Activated T-helper 2 cell treated with anti-CD3 and anti-CD28 coated beads, Interferon-gamma antibody, Interleukin-2, Interleukin-4, amounts not matched to agents 10 μg/mL and 5 μg/mL and 100 μg/mL, durations not matched to agents 14 hours and 24 hours and 36 hours (primary cell): ENCODE results near the gene MCTP1. TPM values are rescaled to one million over a fixed set of nuclear protein-coding genes. Genes with fewer than 3 reads are reported as not detected.

Experiments
- DNase-seq: peaks from one replicate; pipeline ENCODE4 v3.0.0; 2021; ENCODE audit warnings: low spot score
- H3K27ac Mint-ChIP-seq: one replicate; pipeline ENCODE4 v1.8.0; 2021; ENCODE audit warnings: mixed read lengths
- H3K27me3 Mint-ChIP-seq: one replicate; pipeline ENCODE4 v1.8.0; 2021; ENCODE audit warnings: low read depth, mixed read lengths
- H3K36me3 Mint-ChIP-seq: one replicate; pipeline ENCODE4 v1.8.0; 2021; ENCODE audit warnings: low read depth, mixed read lengths
- H3K4me1 Mint-ChIP-seq: one replicate; pipeline ENCODE4 v1.8.0; 2021; ENCODE audit warnings: low read depth, mixed read lengths
- H3K4me3 Mint-ChIP-seq: one replicate; pipeline ENCODE4 v1.8.0; 2021; ENCODE audit warnings: low read depth, mild to moderate bottlenecking, moderate library complexity, mixed read lengths
- H3K9me3 Mint-ChIP-seq: one replicate; pipeline ENCODE4 v1.8.0; 2021; ENCODE audit warnings: mixed read lengths
- intact Hi-C: fragments of 100-400 bp; cut with micrococcal nuclease; formaldehyde crosslinking; loops from one replicate; pipeline ENCODE4 v1.15.1; 2023
- total RNA-seq: library from RNA; stranded (reverse); gene quantifications from 2 replicates; pipeline ENCODE4 v1.2.3, GENCODE V29; 2022

MCTP1 gene
- total RNA-seq, 1 donor from 2014 or later: not detected

GRCh38 chr5:95124731-95125130 is 160.2 kb downstream of the MCTP1 start:
- no peak for DNase-seq
- no peaks in the 10 kb centered on the region for H3K4me1 Mint-ChIP-seq

GRCh38 chr5:95124101-95124500 is 160.8 kb downstream of the MCTP1 start:
- Mint-ChIP-seq H3K4me3 (no peak overlapping the region), H3K4me1 (no peaks in the 10 kb centered on the region), H3K27me3 (no peaks in the 10 kb centered on the region), H3K27ac (no peak overlapping the region), H3K36me3 (no peaks in the 10 kb centered on the region), H3K9me3 (no peaks in the 10 kb centered on the region)
- no peak for DNase-seq
- intact Hi-C loops: no loop called here

More at GRCh38 chr5:95124731-95125130, 160.2 kb downstream of the MCTP1 start:
- no peak overlapping the region for H3K4me3 Mint-ChIP-seq
- intact Hi-C loops: no loop called here
- H3K9me3 Mint-ChIP-seq: no peaks in the 10 kb centered on the region
- H3K27ac Mint-ChIP-seq: no peak overlapping the region
- no peaks in the 10 kb centered on the region for H3K27me3 Mint-ChIP-seq
- no peaks in the 10 kb centered on the region for H3K36me3 Mint-ChIP-seq

GRCh38 chr5:95114902-95115301 is 170.0 kb downstream of the MCTP1 start:
- intact Hi-C loops: no loop called here
- H3K36me3 Mint-ChIP-seq: no peaks in the 10 kb centered on the region
- H3K27ac Mint-ChIP-seq: no peak overlapping the region

GRCh38 chr5:95114305-95114704 is 170.6 kb downstream of the MCTP1 start:
- no peaks in the 10 kb centered on the region for H3K27me3 Mint-ChIP-seq
- H3K36me3 Mint-ChIP-seq: no peaks in the 10 kb centered on the region
- no peak overlapping the region for H3K27ac Mint-ChIP-seq
- DNase-seq: no peak
- H3K4me3 Mint-ChIP-seq: no peak overlapping the region
- no peaks in the 10 kb centered on the region for H3K9me3 Mint-ChIP-seq
- H3K4me1 Mint-ChIP-seq: no peaks in the 10 kb centered on the region
- intact Hi-C loops: no loop called here

More at GRCh38 chr5:95114902-95115301, 170.0 kb downstream of the MCTP1 start:
- no peak for DNase-seq
- H3K4me1 Mint-ChIP-seq: no peaks in the 10 kb centered on the region
- no peak overlapping the region for H3K4me3 Mint-ChIP-seq
- H3K27me3 Mint-ChIP-seq: no peaks in the 10 kb centered on the region
- no peaks in the 10 kb centered on the region for H3K9me3 Mint-ChIP-seq

- Mint-ChIP-seq H3K27me3 (no peaks in the 10 kb centered on the region), H3K9me3 (no peaks in the 10 kb centered on the region), H3K36me3 (no peaks in the 10 kb centered on the region), H3K27ac (no peak overlapping the region), H3K4me1 (no peaks in the 10 kb centered on the region), H3K4me3 (no peak overlapping the region)
- intact Hi-C loops: no loop called here
- no peak for DNase-seq
Observed at GRCh38 chr5:95113489-95113888, 171.4 kb downstream of the MCTP1 start.

GRCh38 chr5:95111141-95111540 is 173.8 kb downstream of the MCTP1 start:
- no peak for DNase-seq
- no peak overlapping the region for H3K27ac Mint-ChIP-seq
- no peak overlapping the region for H3K4me3 Mint-ChIP-seq
- H3K27me3 Mint-ChIP-seq: no peaks in the 10 kb centered on the region
- intact Hi-C loops: no loop called here
- no peaks in the 10 kb centered on the region for H3K36me3 Mint-ChIP-seq
- H3K9me3 Mint-ChIP-seq: no peaks in the 10 kb centered on the region
- no peaks in the 10 kb centered on the region for H3K4me1 Mint-ChIP-seq

GRCh38 chr5:95110118-95110517 is 174.8 kb downstream of the MCTP1 start:
- Mint-ChIP-seq H3K27me3 (no peaks in the 10 kb centered on the region), H3K4me1 (no peaks in the 10 kb centered on the region), H3K27ac (no peak overlapping the region), H3K36me3 (no peaks in the 10 kb centered on the region), H3K4me3 (no peak overlapping the region), H3K9me3 (no peaks in the 10 kb centered on the region)
- no peak for DNase-seq
- intact Hi-C loops: no loop called here

- H3K27me3 Mint-ChIP-seq: no peaks in the 10 kb centered on the region
- H3K4me1 Mint-ChIP-seq: no peaks in the 10 kb centered on the region
- H3K27ac Mint-ChIP-seq: no peak overlapping the region
- H3K9me3 Mint-ChIP-seq: no peaks in the 10 kb centered on the region
- no peak for DNase-seq
- no peaks in the 10 kb centered on the region for H3K36me3 Mint-ChIP-seq
- no peak overlapping the region for H3K4me3 Mint-ChIP-seq
- intact Hi-C loops: no loop called here
Observed at GRCh38 chr5:95107138-95107537, 177.8 kb downstream of the MCTP1 start.

GRCh38 chr5:95105638-95106037 is 179.3 kb downstream of the MCTP1 start:
- H3K27me3 Mint-ChIP-seq: no peaks in the 10 kb centered on the region
- intact Hi-C loops: no loop called here
- no peak for DNase-seq
- H3K27ac Mint-ChIP-seq: no peak overlapping the region
- H3K36me3 Mint-ChIP-seq: no peaks in the 10 kb centered on the region
- no peaks in the 10 kb centered on the region for H3K4me1 Mint-ChIP-seq
- no peaks in the 10 kb centered on the region for H3K9me3 Mint-ChIP-seq
- H3K4me3 Mint-ChIP-seq: no peak overlapping the region

- no peaks in the 10 kb centered on the region for H3K9me3 Mint-ChIP-seq
- H3K36me3 Mint-ChIP-seq: no peaks in the 10 kb centered on the region
- no peak overlapping the region for H3K4me3 Mint-ChIP-seq
- H3K4me1 Mint-ChIP-seq: no peaks in the 10 kb centered on the region
- intact Hi-C loops: no loop called here
- DNase-seq: no peak
- H3K27me3 Mint-ChIP-seq: no peaks in the 10 kb centered on the region
- no peak overlapping the region for H3K27ac Mint-ChIP-seq
Observed at GRCh38 chr5:95102687-95103086, 182.2 kb downstream of the MCTP1 start.

- no peak for DNase-seq
- no peak overlapping the region for H3K4me3 Mint-ChIP-seq
- H3K27ac Mint-ChIP-seq: no peak overlapping the region
- H3K36me3 Mint-ChIP-seq: no peaks in the 10 kb centered on the region
- H3K9me3 Mint-ChIP-seq: no peaks in the 10 kb centered on the region
- intact Hi-C loops: no loop called here
- no peaks in the 10 kb centered on the region for H3K27me3 Mint-ChIP-seq
- H3K4me1 Mint-ChIP-seq: no peaks in the 10 kb centered on the region
Observed at GRCh38 chr5:95102080-95102479, 182.8 kb downstream of the MCTP1 start.

GRCh38 chr5:95100551-95100950 is 184.3 kb downstream of the MCTP1 start:
- no peaks in the 10 kb centered on the region for H3K4me1 Mint-ChIP-seq
- H3K27ac Mint-ChIP-seq: no peak overlapping the region
- H3K36me3 Mint-ChIP-seq: no peaks in the 10 kb centered on the region
- intact Hi-C loops: no loop called here
- no peak overlapping the region for H3K4me3 Mint-ChIP-seq
- H3K27me3 Mint-ChIP-seq: peaks cover 4% of the 10 kb centered on the region
- H3K9me3 Mint-ChIP-seq: no peaks in the 10 kb centered on the region
- no peak for DNase-seq

- no peak overlapping the region for H3K4me3 Mint-ChIP-seq
- H3K27ac Mint-ChIP-seq: no peak overlapping the region
- H3K9me3 Mint-ChIP-seq: no peaks in the 10 kb centered on the region
- H3K36me3 Mint-ChIP-seq: no peaks in the 10 kb centered on the region
- DNase-seq: no peak
- H3K4me1 Mint-ChIP-seq: no peaks in the 10 kb centered on the region
- intact Hi-C loops: no loop called here
- H3K27me3 Mint-ChIP-seq: peaks cover 4% of the 10 kb centered on the region
Observed at GRCh38 chr5:95098012-95098411, 186.9 kb downstream of the MCTP1 start.

- intact Hi-C loops: no loop called here
- no peaks in the 10 kb centered on the region for H3K4me1 Mint-ChIP-seq
- DNase-seq: no peak
- peaks cover 4% of the 10 kb centered on the region for H3K27me3 Mint-ChIP-seq
- no peak overlapping the region for H3K27ac Mint-ChIP-seq
- no peak overlapping the region for H3K4me3 Mint-ChIP-seq
- no peaks in the 10 kb centered on the region for H3K36me3 Mint-ChIP-seq
- H3K9me3 Mint-ChIP-seq: no peaks in the 10 kb centered on the region
Observed at GRCh38 chr5:95093211-95093610, 191.7 kb downstream of the MCTP1 start.
